NCI-H69 (cell line): ENCODE measurements around the gene GPR153.

Source experiments
- DNase-seq: peaks from one replicate; lab custom pipeline; 2025; lab: John Stamatoyannopoulos, UW

The GPR153 gene

GRCh38 chr1:6248161-6248776, 12.6 kb downstream of the GPR153 start:
- DNase-seq = no peak

- DNase-seq = no peak
Observed at GRCh38 chr1:6247651-6248050, 13.2 kb downstream of the GPR153 start.

- DNase-seq = peak; percentile 76
Observed at GRCh38 chr1:6246497-6247467, 14.1 kb downstream of the GPR153 start.

- DNase-seq = peak; percentile 83
Observed at GRCh38 chr1:6245869-6246496, 14.9 kb downstream of the GPR153 start.

GRCh38 chr1:6245086-6245868, 15.6 kb downstream of the GPR153 start:
- DNase-seq = peak; percentile 87

GRCh38 chr1:6244401-6245049, 16.4 kb downstream of the GPR153 start:
- DNase-seq = no peak

GRCh38 chr1:6243993-6244392, 16.9 kb downstream of the GPR153 start, which contains the start of gene HES3:
TSS of gene HES3 (plus strand) at chr1:6244179. CDS start at chr1:6244366, 187 bp downstream.
- DNase-seq = no peak

GRCh38 chr1:6243053-6243834, 17.7 kb downstream of the GPR153 start:
- DNase-seq = no peak

GRCh38 chr1:6241887-6242740, 18.8 kb downstream of the GPR153 start:
- peak; percentile 63 for DNase-seq

GRCh38 chr1:6241107-6241886, 19.6 kb downstream of the GPR153 start:
- DNase-seq = no peak

GRCh38 chr1:6239950-6240768, 20.7 kb downstream of the GPR153 start:
- DNase-seq = peak; percentile 80

GRCh38 chr1:6239213-6239752, 21.6 kb downstream of the GPR153 start:
- DNase-seq = no peak

GRCh38 chr1:6237093-6237492, 23.8 kb downstream of the GPR153 start:
- no peak for DNase-seq

GRCh38 chr1:6235296-6235677, 25.6 kb downstream of the GPR153 start:
- peak; percentile 38 for DNase-seq

GRCh38 chr1:6234502-6235295, 26.2 kb downstream of the GPR153 start:
- DNase-seq = peak; percentile 8

GRCh38 chr1:6233376-6233775, 27.5 kb downstream of the GPR153 start:
- DNase-seq = no peak

- no peak for DNase-seq
Observed at GRCh38 chr1:6225651-6226050, 35.2 kb downstream of the GPR153 start.
